Stimulated activated CD8-positive, alpha-beta memory T cell treated with anti-CD3 and anti-CD28 coated beads, Interleukin-7, amount 100 ng/mL, for 1 hour (primary cell): ENCODE measurements around the gene WDR75.
"Not testable (repeated sequence)": the region's sequence is repeated elsewhere in the genome, so short reads cannot be mapped to it uniquely, and the experiment has no call there.

Experiments
- DNase-seq, 2 donors: peaks; one replicate each; pipeline ENCODE4 v3.0.0-alpha.2; 2020; ENCODE audit warnings: low read depth in 2 of 2

WDR75 gene

DNA sequence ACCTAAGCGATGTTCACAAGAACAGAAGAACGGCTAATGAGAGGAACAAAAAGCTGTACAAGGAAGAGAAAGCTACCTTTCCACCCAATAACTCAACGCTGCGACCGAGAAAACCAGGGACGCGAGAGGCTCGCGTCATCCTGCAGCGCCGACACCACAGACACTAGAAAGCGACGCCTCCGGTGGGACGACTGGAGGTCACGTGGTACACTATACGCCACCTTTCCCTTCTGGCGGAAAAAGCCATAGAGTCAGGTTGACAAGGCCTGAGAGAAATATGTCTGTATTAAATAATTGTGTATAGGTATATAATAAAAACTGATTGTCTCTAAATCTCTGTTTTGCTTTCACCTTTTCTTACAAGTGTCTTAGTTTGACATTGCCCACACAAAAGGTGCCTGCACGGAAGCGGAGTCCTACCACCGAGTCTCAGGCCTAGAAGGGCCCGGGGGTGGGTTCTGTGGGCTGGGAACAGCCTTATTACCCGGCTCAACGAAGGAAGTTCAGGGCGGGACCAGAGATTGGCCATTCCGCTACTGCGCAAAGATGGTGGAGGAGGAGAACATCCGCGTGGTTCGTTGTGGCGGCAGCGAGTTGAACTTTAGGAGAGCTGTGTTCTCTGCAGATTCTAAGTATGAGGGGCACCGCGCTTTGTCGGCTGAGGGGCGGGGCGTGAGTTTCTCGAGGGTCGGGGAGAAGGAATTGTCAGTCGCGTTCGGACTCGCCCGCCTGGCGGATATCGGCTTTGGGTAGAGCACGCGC, at the start of gene WDR75:
WDR75 (plus strand) TSS at position 528 of the 762 bp plus-strand sequence; CDS start at position 547, 19 bp downstream.
- DNase-seq = peak; percentile 83 to 86

DNA sequence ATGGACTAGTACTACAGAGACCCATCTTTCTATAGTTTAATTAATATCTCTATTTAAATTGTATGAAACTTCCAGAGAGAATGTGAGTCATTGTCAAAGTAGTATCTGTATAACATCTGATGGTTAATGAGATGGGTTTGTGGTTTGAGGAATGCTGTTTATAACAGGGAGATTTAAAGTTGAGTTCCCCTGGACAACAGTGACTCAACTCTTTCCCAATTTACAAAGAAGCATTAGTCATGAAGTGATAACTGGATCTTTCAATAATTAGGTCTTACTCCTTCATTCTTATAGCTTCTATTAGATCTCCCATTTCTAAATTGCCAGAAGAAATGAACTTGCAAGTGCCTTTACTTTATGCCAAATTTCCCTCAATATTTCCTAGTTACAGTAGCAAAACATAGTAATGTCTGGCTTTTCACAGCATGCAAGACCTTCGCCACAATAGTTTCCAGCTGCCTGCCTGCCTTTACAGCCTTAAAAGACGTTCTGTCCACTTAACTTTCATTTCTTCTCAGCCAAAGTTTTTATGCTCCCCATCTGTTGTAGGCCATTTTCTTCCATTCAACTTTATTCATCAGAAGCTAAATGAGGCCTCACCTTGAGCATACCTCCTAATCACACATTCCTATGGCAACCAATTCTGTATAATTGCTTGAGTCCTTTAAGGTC, 47.7 kb upstream of the WDR75 start:
- no peak for DNase-seq

DNA sequence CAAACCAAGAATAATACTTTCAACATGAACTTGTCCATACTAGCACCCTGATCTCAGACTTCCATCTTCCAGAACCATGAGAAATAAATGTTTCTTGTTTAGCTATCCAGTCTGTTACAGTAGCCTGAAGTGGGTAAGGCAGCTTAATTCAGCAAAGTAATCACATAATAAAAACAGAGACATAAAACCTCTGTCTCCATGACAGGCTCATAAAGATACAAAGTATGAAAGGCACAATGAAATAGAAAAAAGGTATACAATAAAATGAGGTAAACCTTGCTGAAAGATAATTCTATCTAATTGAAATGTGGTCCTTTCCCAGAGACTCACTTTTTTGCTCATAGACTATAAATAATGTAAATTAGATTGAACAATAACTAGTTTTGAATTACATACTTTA, 46.7 kb upstream of the WDR75 start:
- no peak for DNase-seq

DNA sequence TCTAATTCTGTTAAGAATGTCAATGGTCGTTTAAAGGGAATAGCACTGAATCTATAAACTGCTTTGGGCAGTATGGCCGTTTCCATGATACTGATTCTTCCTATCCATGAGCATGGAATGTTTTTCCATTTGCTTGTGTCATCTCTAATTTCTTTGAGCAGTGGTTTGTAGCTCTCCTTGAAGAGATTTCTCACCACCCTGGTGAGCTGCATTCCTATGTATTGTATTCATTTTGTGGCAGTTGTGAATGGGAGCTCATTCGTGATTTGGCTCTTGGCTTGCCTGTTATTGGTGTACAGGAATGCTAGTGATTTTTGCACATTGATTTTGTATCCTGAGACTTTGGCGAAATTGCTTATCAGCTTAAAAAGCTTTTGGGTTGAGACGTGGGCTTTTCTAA, 38.3 kb upstream of the WDR75 start:
- DNase-seq = no peak

DNA sequence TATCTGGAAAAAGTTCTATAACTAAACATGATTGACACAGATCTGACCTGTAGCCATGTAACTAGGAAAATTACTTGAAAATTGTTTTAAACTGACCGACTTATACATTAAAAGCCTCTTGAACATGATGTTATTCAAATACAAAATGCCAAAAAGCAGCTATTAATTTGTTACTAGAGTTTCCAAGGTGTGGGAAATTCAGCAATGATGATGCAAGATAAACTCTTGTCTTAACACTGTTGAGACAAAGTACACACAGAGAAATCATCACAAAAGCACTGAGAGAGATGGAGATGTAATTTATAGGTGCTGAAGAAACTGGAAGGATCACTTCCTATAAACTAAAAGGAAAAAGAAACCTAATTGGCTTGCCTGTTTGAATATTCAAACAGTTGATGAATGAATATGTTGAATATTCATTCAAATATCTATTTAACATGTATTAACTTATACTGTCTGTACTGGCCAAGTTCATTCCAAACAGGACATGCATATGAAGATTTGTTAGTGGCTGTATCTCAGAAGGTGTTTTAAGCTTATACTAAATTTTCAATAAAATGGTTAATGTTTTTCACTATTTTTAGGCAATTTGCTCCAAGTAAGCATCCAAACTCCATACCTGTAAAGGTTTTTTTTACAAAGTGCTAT, 34.6 kb upstream of the WDR75 start:
- DNase-seq = no peak

DNA sequence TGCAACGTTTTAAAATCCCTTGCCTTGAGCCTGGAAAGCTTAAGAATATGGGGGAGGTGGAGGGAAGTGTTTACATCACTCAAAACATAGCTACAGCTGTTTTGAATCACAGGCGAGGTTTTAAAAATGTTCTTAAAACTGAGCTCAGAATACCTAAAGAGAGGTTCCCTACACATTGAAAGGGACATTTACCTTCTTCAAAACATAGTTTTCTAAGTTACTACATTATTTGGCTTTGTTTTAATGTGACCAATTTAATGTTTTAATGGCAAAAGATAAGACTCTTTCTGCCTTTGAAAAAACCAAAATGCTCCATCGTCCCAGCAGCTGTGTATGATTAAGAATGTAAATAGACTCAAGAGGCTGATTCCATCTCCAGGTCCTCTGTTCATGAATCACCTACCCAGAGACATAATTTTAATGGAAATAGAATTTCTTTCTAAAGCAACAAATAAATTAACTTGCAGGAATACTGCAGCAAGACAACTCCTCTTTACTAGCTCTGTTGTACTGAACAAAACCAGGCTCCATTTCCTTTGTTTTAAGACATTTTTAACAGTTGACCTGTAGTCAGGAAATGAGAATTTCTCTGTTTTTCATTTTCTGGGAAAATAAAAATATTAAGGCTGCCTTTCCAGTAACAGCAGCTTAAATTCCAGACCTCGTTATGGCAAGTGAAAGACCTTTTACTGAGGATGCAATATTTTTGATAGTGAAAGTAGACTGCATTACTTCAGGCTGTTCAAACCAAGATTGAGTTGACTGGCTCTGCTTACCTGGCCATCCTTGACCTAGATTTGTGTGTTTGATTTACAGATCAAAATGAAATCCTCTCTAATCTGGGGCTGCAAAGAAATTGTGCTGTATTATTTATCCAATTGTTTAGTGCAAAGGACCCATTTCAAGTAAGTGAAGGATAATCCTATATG, 33.7 kb upstream of the WDR75 start:
- no peak for DNase-seq

DNA sequence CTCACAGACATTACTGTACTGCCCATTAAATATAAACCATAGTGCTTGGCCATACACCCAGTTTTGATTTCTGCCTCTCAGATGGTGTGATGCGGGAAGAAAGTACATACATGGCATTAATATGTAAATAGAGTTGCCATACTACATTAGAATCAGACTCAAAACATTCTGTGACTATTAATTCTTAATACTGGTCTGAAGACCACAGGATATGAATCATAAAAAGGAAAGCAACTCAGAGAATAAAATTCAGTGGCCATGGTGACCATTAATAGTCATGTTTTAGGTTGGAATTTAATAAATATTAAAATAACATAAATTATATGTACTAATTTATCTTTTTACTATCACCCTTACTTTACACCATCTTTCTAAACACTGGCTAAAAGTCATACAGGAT, 33.0 kb upstream of the WDR75 start:
- no peak for DNase-seq

DNA sequence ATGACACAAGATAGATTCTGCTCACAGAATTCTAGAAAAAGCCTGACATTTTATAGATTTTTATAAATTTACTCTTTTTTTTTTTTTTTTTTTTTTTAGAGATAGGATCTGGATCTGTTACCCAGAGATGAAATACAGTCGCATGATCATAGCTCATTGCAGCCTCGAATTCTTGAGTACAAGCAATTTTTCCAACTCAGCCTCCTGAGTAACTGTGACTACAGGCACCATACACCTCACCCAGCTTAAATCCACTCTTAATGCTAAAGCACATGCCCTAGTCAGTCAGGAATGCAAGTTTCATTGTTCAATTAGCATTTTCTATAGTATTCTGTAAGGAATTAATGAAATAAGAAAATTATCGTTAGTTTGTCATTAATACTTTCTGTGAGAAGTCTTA, 32.1 kb upstream of the WDR75 start:
- DNase-seq = no peak

DNA sequence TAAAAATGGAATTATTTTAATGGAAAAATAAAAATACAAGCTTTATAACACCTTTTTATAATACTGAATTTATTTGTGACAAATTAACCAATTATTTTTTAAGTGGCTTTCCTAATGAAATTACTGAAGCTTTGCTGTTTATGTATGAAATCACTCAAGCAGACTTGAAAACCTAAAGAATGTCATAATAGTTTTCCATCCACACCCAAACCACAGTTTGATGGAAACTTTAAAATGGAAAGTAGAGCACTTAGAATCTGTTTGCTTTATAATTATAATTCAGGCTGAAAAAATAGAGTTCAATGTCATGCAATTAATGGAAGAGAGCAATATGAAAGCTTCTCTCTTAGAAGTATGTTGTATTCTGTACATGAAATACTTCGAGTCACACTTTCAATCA, 31.6 kb upstream of the WDR75 start:
- no peak for DNase-seq

DNA sequence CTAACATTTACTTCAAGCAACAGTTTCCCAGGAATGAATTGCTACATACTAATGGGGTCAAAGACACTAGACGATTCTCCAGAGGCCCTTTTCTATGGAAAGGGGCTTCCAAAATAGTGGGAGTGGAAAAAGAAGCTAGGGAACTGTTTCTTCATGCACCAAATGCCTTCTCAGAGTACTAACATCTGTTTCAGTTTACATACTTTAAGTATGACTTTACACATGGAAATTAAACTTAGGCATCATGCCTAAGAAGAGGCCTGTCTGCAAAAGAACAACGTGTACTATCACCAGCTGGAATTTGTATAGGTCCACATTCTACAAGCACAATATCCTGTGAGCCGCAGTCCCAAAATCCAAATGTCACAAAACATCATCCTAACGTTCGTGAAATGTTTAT, 29.4 kb upstream of the WDR75 start:
- DNase-seq = no peak

DNA sequence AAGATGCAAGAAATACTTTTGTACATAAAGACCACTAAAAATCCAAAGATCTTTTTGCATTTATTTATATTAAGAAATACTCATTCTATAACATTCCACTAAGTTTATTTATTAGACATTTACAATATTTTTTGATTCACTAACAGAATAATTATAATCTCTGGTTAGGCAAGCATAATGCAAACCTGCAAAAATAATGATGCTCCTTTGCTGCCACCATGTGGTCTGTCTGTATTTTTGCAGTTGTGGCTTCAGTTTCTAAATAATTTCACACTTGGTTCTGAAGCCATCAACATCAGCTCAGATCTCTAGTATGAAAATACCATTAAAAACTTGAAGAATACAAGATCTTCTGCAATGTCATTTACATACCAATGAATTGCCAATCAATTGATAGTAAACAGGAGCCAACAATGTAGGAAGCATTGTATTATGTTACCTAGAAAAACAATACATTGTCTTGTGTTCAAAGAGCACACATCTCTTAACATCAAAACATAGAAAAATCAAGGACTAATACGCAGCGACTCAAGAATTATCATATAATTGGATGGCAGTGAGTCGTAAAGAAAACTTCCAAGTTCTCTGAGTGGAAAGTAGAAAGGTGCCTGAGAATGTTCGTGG, 28.8 kb upstream of the WDR75 start:
- peak in 1 of 2 donors; percentile 8 for DNase-seq

DNA sequence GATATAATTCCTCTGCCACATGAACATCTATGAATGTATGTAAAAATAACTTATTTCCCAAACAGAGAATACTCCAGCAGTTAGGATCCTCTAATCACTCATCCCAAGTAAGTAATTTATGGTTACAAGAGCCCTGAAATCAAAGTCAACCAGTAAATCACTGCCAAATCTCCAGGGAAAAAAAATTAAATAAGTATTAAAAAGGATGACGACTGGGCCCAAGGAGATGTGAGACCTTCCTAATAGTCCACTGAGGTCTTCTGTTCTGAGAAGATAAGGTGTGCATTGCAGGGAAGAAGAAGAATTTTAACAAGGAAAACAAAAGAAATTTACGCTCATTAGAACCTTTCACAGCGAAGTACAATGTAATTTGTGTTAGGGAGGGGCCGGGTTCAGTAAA, 28.0 kb upstream of the WDR75 start:
- DNase-seq = no peak

DNA sequence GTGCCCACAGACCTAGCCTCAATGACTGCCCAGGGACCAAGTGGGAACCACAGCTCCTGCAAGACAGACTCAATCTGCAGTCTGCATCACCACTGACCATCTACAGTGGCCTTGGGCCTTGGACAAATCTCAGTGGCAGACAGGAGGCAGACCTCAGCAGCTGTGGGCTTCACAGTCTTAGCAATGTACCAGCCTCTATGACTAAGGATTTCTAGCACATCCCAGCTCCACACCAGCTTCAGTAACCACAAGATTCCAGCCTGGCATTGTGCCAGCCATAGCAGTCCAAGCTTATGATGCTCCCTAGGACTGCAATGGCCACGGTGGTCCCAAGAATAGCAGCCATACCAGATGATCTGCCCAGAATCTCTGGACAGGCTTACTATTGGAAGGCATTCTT, 19.6 kb upstream of the WDR75 start:
- no peak for DNase-seq

DNA sequence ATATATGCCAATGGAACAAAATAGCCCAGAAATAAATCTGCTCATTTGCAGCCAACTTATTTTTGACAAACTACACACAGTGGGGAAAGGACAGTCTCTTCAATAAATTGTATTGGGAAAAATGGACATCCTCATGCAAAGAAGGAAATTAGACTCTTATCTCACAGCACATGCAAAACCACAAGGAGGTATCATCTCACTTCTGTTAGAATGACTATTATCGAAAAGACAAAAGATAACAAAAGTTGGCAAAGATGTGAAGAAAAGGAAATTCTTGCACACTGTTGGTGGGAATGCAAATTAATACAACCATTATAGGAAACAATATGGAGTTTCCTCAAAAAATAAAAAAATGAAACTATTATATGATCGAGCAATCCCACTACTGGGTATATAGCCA, 16.3 kb upstream of the WDR75 start:
- no peak for DNase-seq

DNA sequence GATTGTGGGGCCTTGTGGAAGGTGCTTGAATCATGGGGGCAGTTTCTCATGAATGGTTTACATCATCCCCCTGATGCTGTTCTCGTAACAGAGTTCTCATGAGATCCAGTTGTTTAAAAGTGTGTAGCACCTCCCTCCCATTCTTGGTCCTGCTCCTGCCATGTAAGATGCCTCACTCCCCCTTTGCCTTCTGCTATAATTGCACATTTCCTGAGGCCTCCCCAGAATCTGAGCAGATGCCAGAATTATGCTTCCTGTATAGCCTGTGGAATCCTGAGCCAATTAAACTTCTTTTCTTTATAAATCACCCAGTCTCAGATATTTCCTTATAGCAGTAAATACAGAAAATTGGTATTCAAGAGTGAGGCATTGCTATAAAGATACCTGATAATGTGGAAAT, 15.6 kb upstream of the WDR75 start:
- DNase-seq = no peak

DNA sequence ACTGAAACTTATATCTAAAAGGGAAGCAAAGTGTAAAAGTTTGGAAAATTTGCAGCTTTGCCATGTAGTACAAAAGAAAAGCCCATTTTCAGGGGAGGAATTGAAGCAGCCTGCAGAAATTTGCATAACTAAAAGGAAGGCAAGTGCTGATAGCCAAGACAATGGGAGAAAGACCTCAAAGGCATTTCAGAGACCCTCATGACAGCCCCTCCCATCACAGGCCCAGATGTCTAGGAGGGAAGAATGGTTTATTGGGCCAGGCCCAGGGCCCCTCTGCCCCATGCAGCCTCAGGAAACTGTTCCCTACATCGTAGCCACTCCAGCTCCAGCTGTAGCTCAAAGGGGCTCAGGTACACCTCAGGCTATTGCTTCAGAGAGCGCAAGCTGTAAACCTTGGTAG, 14.4 kb upstream of the WDR75 start:
- no peak for DNase-seq

DNA sequence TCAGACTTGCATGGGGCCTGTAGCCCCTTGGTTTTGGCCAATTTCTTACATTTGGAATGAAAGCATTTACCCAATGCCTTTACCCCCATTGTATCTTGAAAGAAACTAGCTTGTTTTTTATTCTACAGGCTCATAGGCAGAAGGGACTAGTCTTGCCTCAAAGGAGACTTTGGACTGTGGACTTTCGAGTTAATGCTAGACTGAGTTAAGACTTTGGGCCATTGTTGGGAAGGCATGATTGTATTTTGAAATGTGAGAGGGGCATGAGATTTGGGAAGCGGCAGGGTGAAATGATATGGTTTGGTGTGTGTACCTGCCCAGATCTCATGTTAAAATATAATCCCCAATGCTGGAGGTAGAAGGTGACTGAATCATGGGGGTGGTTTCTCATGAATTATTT, 13.4 kb upstream of the WDR75 start:
- no peak for DNase-seq

DNA sequence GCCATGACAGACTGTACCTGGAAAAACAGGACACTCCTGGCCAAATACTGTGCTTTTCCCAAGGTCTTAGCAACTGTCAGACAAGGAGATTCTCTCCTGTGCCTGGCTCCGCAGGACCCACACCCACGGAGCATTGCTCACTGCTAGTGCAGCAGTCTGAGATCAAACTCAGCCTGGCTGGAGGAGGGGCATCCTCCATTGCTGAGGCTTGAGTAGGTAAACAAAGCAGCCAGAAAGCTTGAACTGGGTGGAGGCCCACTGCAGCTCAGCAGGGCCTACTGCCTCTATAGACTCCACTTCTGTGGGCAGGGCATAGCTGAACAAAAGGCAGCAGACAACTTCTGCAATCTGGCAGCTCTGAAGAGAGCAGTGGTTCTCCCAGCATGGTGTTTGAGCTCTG, 10.8 kb upstream of the WDR75 start:
- DNase-seq = not testable (repeated sequence)

DNA sequence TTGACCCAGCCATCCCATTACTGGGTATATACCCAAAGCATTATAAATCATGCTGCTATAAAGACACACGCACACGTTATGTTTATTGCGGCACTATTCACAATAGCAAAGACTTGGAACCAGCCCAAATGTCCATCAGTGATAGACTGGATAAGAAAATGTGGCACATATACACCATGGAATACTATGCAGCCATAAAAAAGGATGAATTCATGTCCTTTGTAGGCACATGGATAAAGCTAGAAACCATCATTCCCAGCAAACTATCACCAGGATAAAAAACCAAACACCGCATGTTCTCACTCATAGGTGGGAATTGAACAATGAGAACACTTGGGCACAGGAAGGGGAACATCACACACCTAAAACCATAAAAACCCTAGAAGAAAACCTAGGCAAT, 5.5 kb upstream of the WDR75 start:
- not testable (repeated sequence) for DNase-seq

DNA sequence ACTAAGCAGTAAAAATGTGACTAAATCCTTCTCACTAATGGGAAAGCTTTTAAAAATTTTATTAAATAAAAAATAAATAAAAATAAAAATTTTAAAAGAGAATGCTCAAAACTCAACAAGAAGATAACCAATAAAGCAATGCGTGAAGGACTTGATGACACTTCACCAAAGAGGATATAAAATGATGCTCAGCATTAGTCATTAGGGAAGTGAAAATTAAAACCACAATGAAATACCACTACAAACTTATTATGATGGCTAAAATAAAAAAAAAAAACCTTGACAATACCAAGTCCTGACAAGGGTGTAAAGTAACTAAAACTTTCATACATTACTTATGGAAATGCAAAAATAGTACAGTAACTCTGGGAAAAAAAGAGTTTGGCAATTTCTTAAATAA, 3.3 kb upstream of the WDR75 start:
- DNase-seq = no peak

DNA sequence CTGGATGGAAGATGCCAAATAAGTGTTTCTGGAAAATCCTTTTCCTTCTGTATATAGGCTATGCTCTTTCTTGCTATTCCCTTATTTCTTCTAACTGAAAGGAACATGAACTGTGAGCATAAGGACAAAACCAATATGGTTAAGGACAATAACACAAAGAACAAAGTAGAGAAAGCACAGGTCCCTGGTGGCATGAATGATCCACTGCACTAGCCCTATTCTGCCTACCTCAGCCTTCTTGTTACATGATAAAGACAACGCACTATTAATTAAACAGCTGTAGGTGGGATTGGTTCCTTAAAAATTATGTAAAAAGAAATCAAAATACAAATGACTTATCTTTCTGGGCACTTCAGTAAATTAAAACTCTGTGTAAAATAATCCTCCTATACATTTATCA, 1.9 kb upstream of the WDR75 start:
- no peak for DNase-seq

DNA sequence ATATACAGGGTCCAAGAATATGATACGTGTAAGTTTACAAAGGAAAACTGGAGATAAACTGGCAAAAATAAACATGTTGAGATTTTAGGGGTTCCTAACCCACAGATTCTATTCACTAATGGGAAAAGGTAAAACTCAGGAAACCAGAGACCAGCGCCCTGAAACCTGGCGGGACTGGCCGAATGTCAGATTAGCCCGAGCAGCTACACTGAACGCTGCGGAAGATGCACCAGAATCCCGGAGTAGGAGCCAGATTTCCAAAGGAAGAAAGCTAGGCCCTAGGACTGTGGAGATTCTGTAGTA, 679 bp upstream of the WDR75 start:
- no peak for DNase-seq
